Esophagus (tissue), 2 donors: ENCODE results near the gene CPNE4. TPM values are rescaled to one million over a fixed set of nuclear protein-coding genes. Genes with fewer than 3 reads are reported as not detected.

Experiments
- H3K27ac ChIP-seq, 2 donors: one replicate each; pipeline ENCODE4 v1.5.1; 2013; ENCODE audit warnings: low read depth in 2 of 2, mild to moderate bottlenecking in 2 of 2, inconsistent platforms in 1 of 2, low read length in 1 of 2, moderate library complexity in 1 of 2
- H3K27me3 ChIP-seq, 2 donors: one replicate each; pipeline ENCODE4 v1.6.1; 2013; ENCODE audit warnings: low read length in 2 of 2, control low read depth in 1 of 2, mild to moderate bottlenecking in 1 of 2; ENCODE audit not compliant: insufficient read depth in 2 of 2, control insufficient read depth in 1 of 2
- H3K36me3 ChIP-seq, 2 donors: one replicate each; pipeline ENCODE4 v1.6.1; 2013; ENCODE audit warnings: low read length in 1 of 2; ENCODE audit not compliant: control insufficient read depth in 2 of 2, insufficient read depth in 2 of 2
- H3K4me1 ChIP-seq, 2 donors: one replicate each; pipeline ENCODE4 v1.6.1; 2013; ENCODE audit warnings: low read length in 1 of 2; ENCODE audit not compliant: control insufficient read depth in 2 of 2, insufficient read depth in 2 of 2
- H3K4me3 ChIP-seq, 2 donors: one replicate each; pipeline ENCODE4 v1.5.1; 2013; ENCODE audit warnings: low read length in 2 of 2, mild to moderate bottlenecking in 2 of 2, low read depth in 1 of 2, moderate library complexity in 1 of 2
- H3K9me3 ChIP-seq, 2 donors: one replicate each; pipeline ENCODE4 v1.6.1; 2013; ENCODE audit warnings: mild to moderate bottlenecking in 2 of 2, low read depth in 1 of 2, low read length in 1 of 2, moderate library complexity in 1 of 2; ENCODE audit not compliant: control insufficient read depth in 2 of 2, insufficient read depth in 1 of 2
- WGBS, 2 donors: extraction: QIAGEN DNeasy Blood & Tissue Kit; methylation state at CpG; one replicate each; pipeline ENCODE4 v1.1.7; 2013; 5-methylcytosine and 5-hydroxymethylcytosine counted together
- polyA plus RNA-seq, 2 donors: library from polyadenylated mRNA; stranded (reverse); fragments of 200-250 nt; gene quantifications; one replicate each; pipeline ENCODE4 v1.2.3, GENCODE V29; 2013
- donor health status: healthy with polysubstance abuse.
- donor health status: Bipolar disorder and iron deficiency.

CPNE4 gene
- polyA plus RNA-seq, 2 donors = 0.05 to 0.08 TPM

DNA sequence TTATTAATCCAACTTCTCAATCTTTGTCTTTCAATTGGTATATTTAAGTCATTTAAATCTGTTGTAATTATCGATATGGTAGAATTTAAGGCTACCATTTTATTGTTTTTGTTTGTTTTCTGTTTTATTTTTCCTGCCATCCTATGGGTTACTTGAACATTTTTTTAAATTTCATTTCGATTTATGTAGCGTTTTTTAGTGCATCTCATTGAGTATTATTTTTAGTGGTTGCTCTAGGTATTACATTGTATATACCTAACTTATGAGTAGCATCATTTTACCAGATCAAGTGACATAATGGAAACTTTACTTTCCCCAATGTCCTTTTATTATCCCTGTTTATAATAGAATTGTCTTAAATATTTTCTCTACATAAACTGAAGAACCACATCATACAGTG is 284.6 kb downstream of the CPNE4 start:
- H3K4me3 ChIP-seq = no peak overlapping the region
- H3K27me3 ChIP-seq = no peaks in the 10 kb centered on the region
- H3K36me3 ChIP-seq = no peaks in the 10 kb centered on the region
- no peak overlapping the region for H3K27ac ChIP-seq
- WGBS, 2 donors = 77 to 92% methylated on average over 3 of the region's 3 CpGs
- no peaks in the 10 kb centered on the region for H3K9me3 ChIP-seq
- H3K4me1 ChIP-seq = no peaks in the 10 kb centered on the region

DNA sequence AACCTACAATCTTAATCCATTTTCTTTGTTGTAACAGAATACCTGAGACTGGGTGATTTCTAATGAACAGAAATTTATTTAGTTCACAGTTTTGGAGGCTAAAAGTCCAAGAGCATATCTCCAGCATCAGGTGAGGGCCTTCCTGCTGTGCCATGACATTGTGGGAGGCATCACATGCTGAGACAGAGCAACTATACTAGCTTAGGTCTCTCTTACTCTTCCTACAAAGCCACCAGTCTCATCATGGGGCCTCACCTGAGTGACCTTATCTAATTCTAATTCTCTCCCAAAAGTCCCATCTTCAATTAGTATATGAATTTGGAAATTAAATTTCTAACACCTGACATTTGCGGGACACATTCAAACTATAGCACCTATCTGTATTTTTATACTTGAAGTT is 285.0 kb downstream of the CPNE4 start:
- 94 to 96% methylated on average over 1 of the region's 1 CpG for WGBS, 2 donors
- H3K4me3 ChIP-seq = no peak overlapping the region

DNA sequence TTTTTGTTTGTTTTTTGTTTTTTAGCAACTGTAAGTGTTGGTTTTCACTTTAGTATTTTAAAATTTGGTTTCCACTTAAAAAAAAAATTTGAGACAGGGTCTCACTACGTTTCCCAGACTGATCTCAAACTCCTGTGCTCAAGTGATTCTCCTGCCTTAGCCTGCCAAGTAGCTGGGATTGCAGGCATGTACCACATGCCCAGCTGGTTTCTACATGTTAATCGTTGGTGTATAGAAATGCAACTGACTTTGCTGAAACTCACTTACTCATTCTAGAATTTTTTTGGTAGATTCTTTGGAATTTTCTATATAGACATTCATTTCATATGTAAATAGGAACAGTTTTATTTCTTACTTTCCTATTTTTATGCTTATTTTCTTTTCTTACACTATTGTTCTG is 287.3 kb downstream of the CPNE4 start:
- no peak overlapping the region for H3K27ac ChIP-seq
- H3K9me3 ChIP-seq = no peaks in the 10 kb centered on the region
- 44 to 58% methylated on average over 2 of the region's 2 CpGs for WGBS, 2 donors
- H3K27me3 ChIP-seq = no peaks in the 10 kb centered on the region
- no peaks in the 10 kb centered on the region for H3K36me3 ChIP-seq
- H3K4me3 ChIP-seq = no peak overlapping the region
- no peaks in the 10 kb centered on the region for H3K4me1 ChIP-seq

More for the DNA sequence above, 285.0 kb downstream of the CPNE4 start:
- Histone ChIP-seq H3K4me1 (no peaks in the 10 kb centered on the region), H3K36me3 (no peaks in the 10 kb centered on the region), H3K9me3 (no peaks in the 10 kb centered on the region), H3K27me3 (no peaks in the 10 kb centered on the region), H3K27ac (no peak overlapping the region)

DNA sequence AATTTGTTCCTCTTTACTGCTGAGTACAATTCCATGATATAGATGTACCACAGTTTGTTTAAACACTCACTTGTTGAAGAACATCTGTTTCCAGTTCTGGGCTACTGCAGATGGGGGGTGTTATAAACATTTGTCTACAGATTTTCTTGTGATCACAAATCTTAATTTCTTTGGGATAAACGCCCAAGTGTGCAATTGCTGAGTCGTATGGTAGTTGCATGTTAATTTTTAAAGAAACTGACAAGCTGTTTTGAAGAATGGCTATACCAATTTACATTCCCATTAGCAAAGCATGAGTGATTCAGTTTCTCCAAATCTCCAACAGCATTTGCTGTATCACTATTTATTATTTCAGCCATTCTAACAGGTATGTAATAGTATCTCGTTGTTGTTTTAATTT is 290.0 kb downstream of the CPNE4 start:
- no peaks in the 10 kb centered on the region for H3K27me3 ChIP-seq
- no peaks in the 10 kb centered on the region for H3K9me3 ChIP-seq
- no peak overlapping the region for H3K27ac ChIP-seq
- WGBS, 2 donors = 44% methylated on average over 3 of the region's 3 CpGs
- no peak overlapping the region for H3K4me3 ChIP-seq
- H3K36me3 ChIP-seq = no peaks in the 10 kb centered on the region
- H3K4me1 ChIP-seq = no peaks in the 10 kb centered on the region

DNA sequence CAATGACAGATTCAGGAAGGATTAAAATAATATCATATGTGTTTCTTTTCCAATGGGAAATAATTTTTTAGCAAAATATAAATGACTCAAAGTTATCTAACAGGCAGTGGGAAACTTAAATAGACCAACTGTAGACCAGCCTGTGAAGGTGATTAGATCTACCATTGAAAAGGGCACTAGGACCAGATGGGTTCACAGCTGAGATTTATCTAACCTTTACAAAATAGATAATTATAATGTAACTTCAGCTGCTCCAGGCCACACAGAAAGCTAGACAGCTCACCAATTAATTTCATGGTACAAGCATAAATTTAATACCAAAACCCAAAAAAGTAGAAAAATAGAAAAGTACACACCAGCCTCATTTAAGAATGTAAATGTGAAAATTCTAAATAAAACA is 291.7 kb downstream of the CPNE4 start:
- H3K9me3 ChIP-seq = no peaks in the 10 kb centered on the region
- H3K4me1 ChIP-seq = no peaks in the 10 kb centered on the region
- H3K4me3 ChIP-seq = no peak overlapping the region
- no peaks in the 10 kb centered on the region for H3K36me3 ChIP-seq
- no peak overlapping the region for H3K27ac ChIP-seq
- no peaks in the 10 kb centered on the region for H3K27me3 ChIP-seq

DNA sequence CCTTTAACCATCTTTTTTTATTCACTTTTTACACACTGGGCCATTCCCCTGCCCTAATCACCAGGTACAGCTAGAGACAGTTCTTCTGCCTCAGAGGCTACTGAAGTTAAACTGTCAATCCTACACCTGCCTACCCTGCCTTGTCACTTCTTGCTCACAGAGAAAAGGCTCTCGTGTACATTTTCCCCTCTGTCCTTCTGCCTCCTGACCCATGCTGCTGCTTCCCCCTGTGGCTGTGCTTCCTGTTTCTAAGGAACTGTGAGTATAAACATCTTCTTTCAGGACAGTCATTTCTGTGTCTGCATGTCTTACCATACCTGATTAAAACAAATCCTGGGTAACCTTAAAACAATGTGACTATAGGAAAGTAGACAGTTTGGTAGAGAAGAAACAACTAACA is 295.6 kb downstream of the CPNE4 start:
- no peaks in the 10 kb centered on the region for H3K4me1 ChIP-seq
- H3K27me3 ChIP-seq = no peaks in the 10 kb centered on the region
- H3K4me3 ChIP-seq = no peak overlapping the region
- H3K27ac ChIP-seq = no peak overlapping the region
- WGBS, 2 donors = 26 to 57% methylated on average over 1 of the region's 1 CpG
- H3K9me3 ChIP-seq = no peaks in the 10 kb centered on the region
- H3K36me3 ChIP-seq = no peaks in the 10 kb centered on the region

DNA sequence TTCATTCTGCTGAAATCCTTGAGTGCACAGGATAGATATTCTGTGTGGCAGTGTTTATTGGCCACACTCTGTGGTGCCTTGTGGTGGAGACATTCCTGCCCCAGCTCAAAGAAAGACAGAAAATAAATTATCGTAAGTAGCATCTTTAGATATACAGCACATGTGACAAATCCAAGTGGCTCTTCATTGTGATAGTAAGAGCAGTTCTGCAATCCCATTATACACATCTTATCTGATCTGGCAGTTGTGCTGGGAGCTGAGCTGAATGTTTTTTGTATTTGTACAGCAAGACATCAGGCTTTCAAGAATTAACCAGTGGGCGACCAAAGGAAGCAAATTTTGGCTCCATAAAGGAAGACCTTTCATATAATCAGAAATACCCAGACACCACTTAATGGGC is 296.7 kb downstream of the CPNE4 start:
- Histone ChIP-seq H3K27me3 (no peaks in the 10 kb centered on the region), H3K4me1 (no peaks in the 10 kb centered on the region), H3K9me3 (no peaks in the 10 kb centered on the region), H3K27ac (no peak overlapping the region), H3K4me3 (no peak overlapping the region), H3K36me3 (no peaks in the 10 kb centered on the region)
- WGBS, 2 donors = 76 to 80% methylated on average over 2 of the region's 2 CpGs

DNA sequence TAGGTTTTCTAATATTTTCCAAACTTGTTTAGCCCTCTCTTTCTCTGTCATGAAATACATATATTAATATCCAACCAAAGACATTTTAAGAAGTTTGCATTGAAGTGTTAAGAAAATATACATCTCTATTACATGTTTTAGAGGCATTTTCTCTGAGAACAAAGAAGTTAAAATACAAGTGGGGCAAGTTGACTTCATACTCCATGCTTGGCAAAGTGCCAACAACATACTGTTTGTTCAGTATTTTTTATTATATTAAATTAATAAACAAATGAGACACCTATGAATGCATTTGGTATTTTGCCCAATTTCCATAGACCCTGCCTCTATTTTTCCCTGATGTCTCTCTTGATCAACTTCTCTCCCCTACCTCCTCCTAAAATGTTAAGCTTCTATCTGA is 299.3 kb downstream of the CPNE4 start:
- H3K36me3 ChIP-seq = no peaks in the 10 kb centered on the region
- no peaks in the 10 kb centered on the region for H3K27me3 ChIP-seq
- H3K4me3 ChIP-seq = no peak overlapping the region
- H3K4me1 ChIP-seq = no peaks in the 10 kb centered on the region
- no peak overlapping the region for H3K27ac ChIP-seq
- no peaks in the 10 kb centered on the region for H3K9me3 ChIP-seq

DNA sequence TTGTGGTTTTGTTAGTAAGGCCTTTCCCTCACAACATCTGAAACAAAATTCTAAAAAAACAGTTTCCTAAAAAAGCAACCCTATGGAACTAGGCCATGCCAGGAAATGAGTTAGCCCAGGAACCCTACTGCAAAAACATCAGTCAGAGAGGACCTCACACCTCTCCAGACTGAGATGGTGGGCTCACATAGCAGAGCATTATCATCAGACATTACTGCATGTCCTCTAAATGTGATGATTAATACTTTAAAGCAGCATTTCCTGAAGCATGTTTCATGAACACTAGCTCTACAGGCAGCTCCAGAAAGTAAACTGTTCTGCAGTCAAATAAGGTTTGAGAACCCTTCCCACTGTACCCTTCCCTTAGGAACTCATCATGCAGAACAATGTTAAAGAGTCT is 299.7 kb downstream of the CPNE4 start:
- Histone ChIP-seq H3K27me3 (no peaks in the 10 kb centered on the region), H3K9me3 (no peaks in the 10 kb centered on the region), H3K27ac (no peak overlapping the region), H3K4me1 (no peaks in the 10 kb centered on the region), H3K4me3 (no peak overlapping the region), H3K36me3 (no peaks in the 10 kb centered on the region)

DNA sequence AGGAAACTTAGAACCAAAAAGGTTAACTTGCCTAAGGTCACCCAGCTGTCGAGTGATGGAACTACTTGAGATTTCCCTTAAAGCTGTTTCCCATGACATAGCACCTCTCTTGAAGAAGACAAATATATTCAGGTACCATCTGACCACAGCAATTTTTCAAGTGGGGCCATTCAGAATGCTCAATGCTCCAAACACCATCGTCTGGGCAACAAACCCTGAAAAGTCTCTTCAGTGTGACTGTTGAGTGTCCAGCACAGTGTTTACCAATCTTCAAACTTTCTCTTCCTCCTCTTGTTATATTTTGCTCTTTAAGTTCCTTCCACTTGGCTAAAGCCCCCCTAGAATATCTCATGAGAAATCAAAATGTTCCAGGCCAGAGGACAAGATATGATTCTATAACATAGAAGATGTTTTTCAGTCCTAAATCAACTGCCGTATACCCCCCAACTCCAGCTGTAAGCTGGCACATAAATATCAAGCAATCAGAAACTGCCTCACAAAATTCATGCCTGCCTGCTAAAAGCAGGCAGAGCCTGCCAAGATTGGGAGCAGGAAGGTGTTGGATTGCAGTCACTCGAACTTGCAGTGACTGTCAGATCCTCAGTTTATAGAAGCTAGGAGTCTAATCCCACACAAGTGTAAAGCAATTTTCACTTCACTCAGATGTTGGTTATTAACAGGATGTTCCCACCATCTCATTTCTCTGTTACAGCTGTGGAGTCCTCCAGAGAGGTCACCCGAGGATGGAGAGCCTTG is 301.6 kb downstream of the CPNE4 start:
- Histone ChIP-seq H3K27me3 (no peaks in the 10 kb centered on the region), H3K4me1 (no peaks in the 10 kb centered on the region), H3K9me3 (no peaks in the 10 kb centered on the region), H3K4me3 (no peak overlapping the region), H3K36me3 (no peaks in the 10 kb centered on the region), H3K27ac (no peak overlapping the region)
- 69 to 74% methylated on average over 5 of the region's 5 CpGs for WGBS, 2 donors
